Liver (tissue), 9 donors: ENCODE measurements around the gene GTSE1. TPM values are rescaled to one million over a fixed set of nuclear protein-coding genes. Genes with fewer than 3 reads are reported as not detected.

Experiments used
- DNase-seq: peaks from one replicate; pipeline ENCODE4 v3.0.0-alpha.2; 2017; ENCODE audit warnings: low spot score
- H3K27ac ChIP-seq, 2 donors: one replicate each; pipeline ENCODE4 v1.7.0; 2013; ENCODE audit warnings: inconsistent platforms in 2 of 2, low read length in 2 of 2, control low read depth in 1 of 2, low read depth in 1 of 2, mild to moderate bottlenecking in 1 of 2
- H3K27me3 ChIP-seq, 4 donors: one replicate each; pipeline versions ENCODE4 v1.6.1 to v1.7.0; 2013; ENCODE audit warnings: low read length in 3 of 4, inconsistent platforms in 1 of 4, mild to moderate bottlenecking in 1 of 4, moderate library complexity in 1 of 4; ENCODE audit not compliant: control insufficient read depth in 4 of 4, insufficient read depth in 4 of 4
- H3K36me3 ChIP-seq, 4 donors: one replicate each; pipeline versions ENCODE4 v1.6.1 to v1.7.0; 2013; ENCODE audit warnings: low read length in 3 of 4, mild to moderate bottlenecking in 3 of 4, low read depth in 1 of 4, moderate library complexity in 1 of 4; ENCODE audit not compliant: control insufficient read depth in 4 of 4, insufficient read depth in 3 of 4
- H3K4me1 ChIP-seq, 4 donors: one replicate each; pipeline versions ENCODE4 v1.6.1 to v1.7.0; 2013; ENCODE audit warnings: low read length in 3 of 4, mild to moderate bottlenecking in 3 of 4, moderate library complexity in 1 of 4; ENCODE audit not compliant: control insufficient read depth in 4 of 4, insufficient read depth in 4 of 4
- H3K4me3 ChIP-seq, 3 donors: one replicate each; pipeline versions ENCODE4 v1.6.1 to v1.7.0; 2013; ENCODE audit warnings: low read length in 3 of 3, control low read depth in 1 of 3, low read depth in 1 of 3, mild to moderate bottlenecking in 1 of 3
- H3K9ac ChIP-seq, 2 donors: one replicate each; pipeline ENCODE4 v1.7.0; 2013; ENCODE audit warnings: low read length in 2 of 2, mild to moderate bottlenecking in 2 of 2, moderate library complexity in 2 of 2, control low read depth in 1 of 2, low read depth in 1 of 2
- H3K9me3 ChIP-seq, 4 donors: one replicate each; pipeline versions ENCODE4 v1.6.1 to v1.7.0; 2013; ENCODE audit warnings: low read length in 3 of 4; ENCODE audit not compliant: control insufficient read depth in 4 of 4
- ATF3 ChIP-seq: IDR thresholded peaks from 2 replicates; pipeline ENCODE4 v1.6.1; 2016; ENCODE audit warnings: antibody characterized with exemption
- CTCF ChIP-seq: fragments of 150-350 bp; IDR thresholded peaks from 2 replicates; pipeline ENCODE4 v1.5.1; 2017; ENCODE audit warnings: improper control_type of control experiment, low read depth, low read length; ENCODE audit not compliant: missing input control
- HNF4G ChIP-seq: IDR thresholded peaks from 2 replicates; pipeline ENCODE4 v1.6.1; 2016; ENCODE audit warnings: antibody characterized with exemption
- NR2F2 ChIP-seq: IDR thresholded peaks from 2 replicates; pipeline ENCODE4 v1.6.1; 2016; ENCODE audit warnings: antibody characterized with exemption
- REST ChIP-seq: IDR thresholded peaks from 2 replicates; pipeline ENCODE4 v1.6.1; 2016; ENCODE audit warnings: antibody characterized with exemption, mild to moderate bottlenecking
- RXRA ChIP-seq, 2 donors: IDR thresholded peaks; 2 replicates each; pipeline ENCODE4 v1.6.1; 2017 to 2018; ENCODE audit warnings: antibody characterized with exemption in 2 of 2, mild to moderate bottlenecking in 1 of 2
- YY1 ChIP-seq: IDR thresholded peaks from 2 replicates; pipeline ENCODE4 v1.6.1; 2016; ENCODE audit warnings: antibody characterized with exemption, mild to moderate bottlenecking
- ZBTB33 ChIP-seq: IDR thresholded peaks from 2 replicates; pipeline ENCODE4 v1.6.1; 2016; ENCODE audit warnings: antibody characterized with exemption
- WGBS: extraction: QIAGEN DNeasy Blood & Tissue Kit; methylation state at CpG from one replicate; pipeline ENCODE4 v1.1.7; 2013; 5-methylcytosine and 5-hydroxymethylcytosine counted together
- polyA plus RNA-seq, 2 donors: library from polyadenylated mRNA; stranded (reverse) in 1 of 2; unstranded in 1 of 2; fragments of 200-250 nt in 1 of 2; fragments of >200 nt in 1 of 2; fragmentation: Nextera tagmentation in 1 of 2; extraction: Ambion mirVana in 1 of 2; gene quantifications; one replicate each; pipeline versions ENCODE4 v1.2.1 to v1.2.3, GENCODE V29; 2013 to 2015
- total RNA-seq, 2 donors: library from RNA; depleted of rRNA; stranded (reverse); fragments of >200 nt; gene quantifications; one replicate each; pipeline ENCODE4 v1.2.3, GENCODE V29; 2014
- donor health status: healthy.
- donor health status: healthy.
- donor health status: healthy.
- donor health status: healthy.
- donor health status: healthy.

The GTSE1 gene
- total and polyA plus RNA-seq, 4 donors = 0.17 to 13.9 (median 0.85) TPM

- TF ChIP-seq REST (no peak), ZBTB33 (no peak), NR2F2 (no peak), YY1 (no peak)
Measured at GRCh38 chr22:46355996-46356471, 59.4 kb downstream of the GTSE1 start (continued).

GRCh38 chr22:46356496-46357480, 60.1 kb downstream of the GTSE1 start:
- TF ChIP-seq HNF4G = no peak
- TF ChIP-seq REST = no peak
- no peak for TF ChIP-seq CTCF
- no peak for TF ChIP-seq RXRA (IDR thresholded peaks at IDR 0.05)
- TF ChIP-seq ATF3 = no peak
- peaks cover 7 to 46% (median 27%) of the 10 kb centered on the region in 4 donors for H3K36me3 ChIP-seq
- WGBS = 94% methylated on average over 23 of the region's 23 CpGs
- no peak for DNase-seq
- no peak overlapping the region for H3K27ac ChIP-seq
- H3K9ac ChIP-seq = no peak overlapping the region
- H3K9me3 ChIP-seq = no peaks in the 10 kb centered on the region
- H3K4me1 ChIP-seq = peaks cover 0 to under 1% (median 0%) of the 10 kb centered on the region in 4 donors
- no peak overlapping the region for H3K4me3 ChIP-seq
- no peaks in the 10 kb centered on the region for H3K27me3 ChIP-seq
